Gastroesophageal sphincter (tissue), 3 donors: ENCODE results near the gene IDUA.

Source experiments
- EP300 ChIP-seq: sonication (generic); formaldehyde crosslinking; IDR thresholded peaks from one replicate; pipeline ENCODE4 v1.6.1; 2017; ENCODE audit warnings: antibody characterized with exemption, mild to moderate bottlenecking
- POLR2A ChIP-seq, 2 donors: fragments of 450-650 bp; IDR thresholded peaks; one replicate each; pipeline ENCODE4 v1.6.1; 2017; ENCODE audit warnings: antibody characterized with exemption in 2 of 2, mild to moderate bottlenecking in 2 of 2, moderate library complexity in 1 of 2
- POLR2AphosphoS5 ChIP-seq: sonication (generic); formaldehyde crosslinking; IDR thresholded peaks from one replicate; pipeline ENCODE4 v1.6.1; 2017; ENCODE audit warnings: antibody characterized with exemption
- TF ChIP-seq, protein P1 (sequence below), 4 experiments: fragments of 200-600 bp in 2 of 4; fragments of 450-650 bp in 2 of 4; sonication (generic) in 1 of 4; IDR thresholded peaks; one replicate each; pipeline ENCODE4 v1.5.1; 2017 to 2019; ENCODE audit warnings: antibody characterized with exemption in 4 of 4, mild to moderate bottlenecking in 2 of 4, moderate library complexity in 2 of 4

DNA sequence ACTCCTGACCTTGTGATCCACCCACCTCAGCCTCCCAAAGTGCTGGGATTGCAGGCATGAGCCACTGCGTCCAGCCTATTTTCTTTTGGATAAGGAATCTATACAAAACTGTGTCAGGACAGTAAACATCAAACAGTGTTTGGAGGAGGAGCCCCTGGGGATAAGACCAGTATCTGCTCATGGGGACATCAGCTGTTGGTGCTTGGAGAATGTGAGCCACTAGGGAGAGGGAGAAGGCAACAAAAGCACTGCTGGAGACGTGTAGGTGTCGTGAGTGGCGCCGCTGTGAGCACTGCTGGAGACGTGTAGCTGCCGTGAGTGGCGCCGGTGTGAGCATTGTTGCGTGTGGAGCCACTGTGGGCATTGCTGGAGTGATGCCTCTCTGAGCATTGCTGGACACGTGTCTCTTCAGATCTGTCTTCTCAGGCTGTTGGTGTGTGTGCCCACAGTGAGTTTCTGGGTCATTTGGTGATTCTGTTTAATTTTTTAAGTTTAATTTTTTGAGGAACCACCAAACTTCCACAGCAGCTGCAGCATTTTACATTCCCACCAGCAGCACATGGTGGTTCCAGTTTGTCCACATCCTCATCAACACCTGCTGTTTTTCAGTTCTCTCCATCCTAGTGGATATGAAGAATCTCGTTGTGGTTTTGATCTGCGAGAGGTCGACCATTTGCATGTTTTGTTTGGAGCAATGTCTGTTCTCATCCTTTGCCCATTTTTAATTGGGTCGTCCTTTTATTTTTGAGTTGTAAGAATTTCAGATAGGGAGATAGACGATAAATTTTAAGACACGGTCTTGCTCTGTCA, 32.4 kb upstream of the IDUA start:
- TF ChIP-seq, protein P1, sequence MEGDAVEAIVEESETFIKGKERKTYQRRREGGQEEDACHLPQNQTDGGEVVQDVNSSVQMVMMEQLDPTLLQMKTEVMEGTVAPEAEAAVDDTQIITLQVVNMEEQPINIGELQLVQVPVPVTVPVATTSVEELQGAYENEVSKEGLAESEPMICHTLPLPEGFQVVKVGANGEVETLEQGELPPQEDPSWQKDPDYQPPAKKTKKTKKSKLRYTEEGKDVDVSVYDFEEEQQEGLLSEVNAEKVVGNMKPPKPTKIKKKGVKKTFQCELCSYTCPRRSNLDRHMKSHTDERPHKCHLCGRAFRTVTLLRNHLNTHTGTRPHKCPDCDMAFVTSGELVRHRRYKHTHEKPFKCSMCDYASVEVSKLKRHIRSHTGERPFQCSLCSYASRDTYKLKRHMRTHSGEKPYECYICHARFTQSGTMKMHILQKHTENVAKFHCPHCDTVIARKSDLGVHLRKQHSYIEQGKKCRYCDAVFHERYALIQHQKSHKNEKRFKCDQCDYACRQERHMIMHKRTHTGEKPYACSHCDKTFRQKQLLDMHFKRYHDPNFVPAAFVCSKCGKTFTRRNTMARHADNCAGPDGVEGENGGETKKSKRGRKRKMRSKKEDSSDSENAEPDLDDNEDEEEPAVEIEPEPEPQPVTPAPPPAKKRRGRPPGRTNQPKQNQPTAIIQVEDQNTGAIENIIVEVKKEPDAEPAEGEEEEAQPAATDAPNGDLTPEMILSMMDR (IDR thresholded peaks at IDR 0.05), result no peak
- TF ChIP-seq POLR2A (IDR thresholded peaks at IDR 0.05), result no peak
- no peak for TF ChIP-seq EP300
- TF ChIP-seq POLR2AphosphoS5, result no peak
